HG03378 (cell line): ENCODE measurements around the gene CLC.
"Not testable (repeated sequence)": the region's sequence is repeated elsewhere in the genome, so short reads cannot be mapped to it uniquely, and the experiment has no call there.

Source experiments
- ATAC-seq: cut with Tn5 transposase; IDR thresholded peaks from one replicate; pipeline ENCODE4 v1.9.1; 2021; ENCODE audit warnings: mild to moderate bottlenecking, moderate library complexity; ENCODE audit not compliant: unreplicated experiment

CLC gene

DNA sequence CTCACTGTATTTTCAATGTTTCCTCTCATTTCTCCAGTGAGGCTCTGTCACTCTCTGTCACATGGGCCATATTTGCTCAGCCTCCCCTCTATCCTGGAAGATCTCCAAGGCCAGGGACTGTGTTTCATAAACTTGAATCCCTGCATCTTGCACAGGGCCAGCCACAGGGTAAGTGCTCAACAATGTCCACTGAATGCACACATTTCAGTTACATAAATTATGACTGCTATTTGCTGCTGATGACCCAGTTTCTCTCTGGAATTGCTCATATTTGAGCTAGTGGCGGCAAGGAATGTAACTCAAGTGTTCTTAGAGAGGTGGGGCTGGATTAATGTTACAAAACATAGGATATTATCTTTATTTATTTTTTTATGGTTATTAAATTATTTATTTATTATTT, 6.1 kb downstream of the CLC start:
- ATAC-seq = no peak

DNA sequence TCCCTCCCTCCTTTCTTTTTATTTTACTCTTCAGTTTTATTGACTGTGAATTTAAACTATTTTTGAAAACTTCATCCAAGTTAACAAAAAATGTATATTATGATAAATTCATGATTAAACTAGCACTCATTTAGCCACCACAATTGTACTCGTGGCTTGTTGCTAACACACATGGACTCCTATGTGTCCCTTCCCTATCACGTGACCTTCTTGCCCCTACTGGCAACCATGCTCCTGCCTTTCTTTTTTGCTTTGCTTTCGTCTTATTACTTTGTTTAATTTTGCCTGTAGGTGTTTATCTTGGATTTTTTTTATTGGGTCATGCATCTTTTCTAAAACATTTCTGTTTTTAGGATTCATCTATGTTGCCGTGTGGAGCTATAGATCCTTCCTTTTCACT, 8.2 kb downstream of the CLC start:
- ATAC-seq = no peak

DNA sequence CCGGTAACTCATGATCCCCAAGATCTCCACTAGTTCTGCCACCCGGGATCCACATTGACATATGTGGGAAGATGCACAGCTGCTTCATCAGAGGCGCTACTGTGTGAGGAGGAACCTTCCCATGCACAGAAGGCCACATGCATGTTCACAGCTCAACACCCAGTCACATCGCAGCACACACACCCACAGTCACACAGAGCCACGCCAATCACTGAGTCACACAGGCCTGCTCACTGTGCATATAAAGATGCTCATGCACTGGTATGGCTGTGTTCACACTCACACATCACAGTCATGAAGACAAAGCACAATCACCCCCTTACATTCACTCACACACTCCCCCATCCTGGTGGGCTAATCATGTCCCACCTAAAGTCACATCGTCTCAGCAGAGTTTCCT, 9.8 kb downstream of the CLC start:
- no peak for ATAC-seq

DNA sequence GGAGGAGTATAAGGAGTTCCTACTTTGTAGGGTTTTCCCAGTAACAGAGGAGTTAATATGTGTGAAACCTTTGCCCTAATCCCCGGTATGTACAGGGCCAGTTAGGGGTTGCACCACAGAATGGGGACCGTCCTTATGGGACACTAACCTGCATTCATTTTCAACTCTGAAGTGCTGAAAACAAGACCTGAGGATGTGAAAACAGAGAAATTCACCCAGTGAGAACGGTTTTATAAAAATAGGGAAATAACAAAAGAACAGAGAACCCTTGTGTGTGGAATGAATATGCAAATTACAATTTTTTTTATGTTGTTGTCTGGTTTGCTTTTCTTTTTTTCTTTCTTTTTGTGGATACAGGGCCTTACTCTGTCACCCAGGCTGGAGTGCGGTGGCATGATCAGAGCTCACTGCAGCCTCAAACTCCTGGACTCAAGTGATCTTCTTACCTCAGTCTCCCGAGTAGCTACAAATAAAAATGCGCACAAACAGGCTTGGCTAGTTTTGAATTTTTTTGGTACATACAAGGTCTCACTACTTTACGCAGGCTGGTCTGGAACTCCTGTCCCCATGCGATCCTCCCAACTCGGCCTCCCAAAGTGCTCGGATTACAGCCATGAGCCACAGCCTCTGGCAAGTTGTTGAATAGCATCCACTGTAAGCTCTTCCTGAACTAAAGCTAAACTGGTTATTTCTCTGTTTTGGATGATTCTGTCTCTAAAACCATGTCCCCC, 10.6 kb downstream of the CLC start:
- ATAC-seq = no peak

DNA sequence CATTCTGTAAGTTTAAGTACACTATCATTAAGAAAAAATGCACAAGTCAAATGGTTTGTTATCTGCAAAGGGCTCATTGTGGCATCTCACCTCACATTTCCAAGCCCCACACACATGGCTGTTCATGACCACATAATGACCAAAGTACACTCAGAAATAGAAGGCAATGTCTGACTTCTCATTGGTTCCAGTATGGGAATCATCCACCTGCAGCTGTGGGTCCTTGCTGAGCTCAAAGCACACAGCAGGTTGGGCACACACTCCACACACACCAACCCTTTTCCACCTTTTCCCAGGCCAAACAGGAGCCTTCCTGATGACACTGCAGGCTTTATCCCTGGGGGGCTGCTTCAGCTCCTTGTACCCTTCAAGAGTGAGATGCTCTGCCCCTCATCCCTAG, 11.8 kb downstream of the CLC start:
- no peak for ATAC-seq

DNA sequence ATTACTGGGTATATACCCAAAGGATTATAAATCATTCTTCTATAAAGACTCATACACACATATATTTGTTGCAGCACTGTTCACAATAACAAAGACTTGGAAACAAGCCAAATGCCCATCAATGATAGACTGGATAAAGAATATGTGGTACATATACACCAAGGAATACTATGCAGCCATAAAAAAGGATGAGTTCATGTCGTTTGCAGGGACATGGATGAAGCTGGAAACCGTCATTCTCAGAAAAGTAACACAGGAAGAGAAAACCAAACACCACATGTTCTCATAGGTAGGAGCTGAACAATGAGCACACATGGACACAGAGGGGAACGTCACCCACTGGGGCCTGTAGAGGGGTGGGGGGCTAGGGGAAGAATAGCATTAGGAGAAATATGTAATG, 17.7 kb downstream of the CLC start:
- not testable (repeated sequence) for ATAC-seq

DNA sequence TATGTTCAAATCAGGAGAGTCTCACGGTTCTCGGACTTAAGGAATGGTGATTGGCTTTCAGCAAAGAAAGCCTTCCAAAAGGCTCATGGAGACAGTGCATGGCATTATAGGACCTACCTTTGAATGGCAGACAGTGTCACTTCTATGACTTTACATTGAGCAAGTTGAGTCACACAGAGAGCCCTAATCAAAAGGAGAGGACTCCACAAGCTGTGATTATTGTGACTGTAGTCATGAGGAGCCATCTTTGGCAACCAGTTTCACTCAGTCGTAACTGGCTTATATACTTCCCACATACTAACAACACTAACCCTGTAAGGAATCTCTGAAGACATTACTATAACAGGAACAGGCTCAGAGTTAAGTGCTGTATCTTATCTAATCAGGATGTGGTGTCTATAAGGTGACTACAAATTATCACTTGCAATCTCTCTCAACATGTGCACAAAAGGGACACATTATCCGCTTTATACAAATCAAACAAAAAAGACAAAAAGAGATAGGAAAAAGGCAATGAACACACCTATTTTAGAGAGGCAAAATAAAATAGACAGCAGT, 27.4 kb downstream of the CLC start:
- no peak for ATAC-seq

DNA sequence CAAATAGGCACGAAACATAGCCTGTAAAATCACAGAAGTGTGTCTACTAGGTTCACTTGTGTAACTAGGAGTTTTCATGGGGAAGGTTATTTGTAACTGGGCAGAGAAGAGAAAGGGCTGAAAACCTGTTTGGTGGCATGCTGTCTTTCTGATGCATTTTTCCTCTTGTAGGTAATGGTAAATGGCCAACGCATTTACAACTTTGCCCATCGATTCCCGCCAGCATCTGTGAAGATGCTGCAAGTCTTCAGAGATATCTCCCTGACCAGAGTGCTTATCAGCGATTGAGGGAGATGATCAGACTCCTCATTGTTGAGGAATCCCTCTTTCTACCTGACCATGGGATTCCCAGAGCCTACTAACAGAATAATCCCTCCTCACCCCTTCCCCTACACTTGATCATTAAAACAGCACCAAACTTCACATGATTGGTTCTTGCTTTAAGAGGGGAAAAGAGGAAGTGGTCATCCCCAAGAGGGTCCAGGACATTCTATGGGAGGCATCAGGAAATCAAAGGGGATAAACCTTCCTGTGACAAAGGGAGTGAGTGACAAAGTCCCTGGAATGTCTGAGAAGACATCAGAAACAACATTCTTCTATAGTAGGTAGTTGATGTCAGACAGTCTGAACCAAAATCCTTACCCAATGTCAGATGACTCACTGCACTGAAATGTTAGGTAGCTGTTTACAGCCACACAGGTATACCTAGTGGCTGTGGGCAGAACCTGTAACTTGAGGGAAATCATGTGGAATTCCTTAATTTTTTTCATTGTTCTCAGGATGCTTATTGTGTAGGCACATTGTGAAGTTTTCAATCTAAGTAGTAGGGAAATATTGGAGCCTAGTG, 28.6 kb downstream of the CLC start:
- no peak for ATAC-seq

DNA sequence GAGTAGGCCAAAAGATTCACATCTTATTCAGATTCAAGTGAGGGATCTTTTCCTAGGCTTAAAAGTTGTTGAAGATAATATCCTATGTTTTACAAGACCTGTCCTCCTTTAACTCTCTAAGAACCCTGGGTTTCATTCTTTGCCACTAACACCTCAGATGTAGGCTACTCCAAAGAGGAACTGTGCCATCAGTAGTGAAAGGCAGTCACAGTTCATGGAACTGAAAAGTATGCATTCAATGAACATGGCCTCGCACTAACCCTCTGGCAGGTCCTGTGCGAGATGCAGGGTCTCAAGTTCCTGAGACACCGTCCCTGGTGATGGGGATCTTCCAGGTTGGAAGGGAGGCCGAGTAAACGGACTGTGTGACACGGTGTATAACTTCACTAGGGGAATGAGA, 29.2 kb downstream of the CLC start:
- no peak for ATAC-seq

DNA sequence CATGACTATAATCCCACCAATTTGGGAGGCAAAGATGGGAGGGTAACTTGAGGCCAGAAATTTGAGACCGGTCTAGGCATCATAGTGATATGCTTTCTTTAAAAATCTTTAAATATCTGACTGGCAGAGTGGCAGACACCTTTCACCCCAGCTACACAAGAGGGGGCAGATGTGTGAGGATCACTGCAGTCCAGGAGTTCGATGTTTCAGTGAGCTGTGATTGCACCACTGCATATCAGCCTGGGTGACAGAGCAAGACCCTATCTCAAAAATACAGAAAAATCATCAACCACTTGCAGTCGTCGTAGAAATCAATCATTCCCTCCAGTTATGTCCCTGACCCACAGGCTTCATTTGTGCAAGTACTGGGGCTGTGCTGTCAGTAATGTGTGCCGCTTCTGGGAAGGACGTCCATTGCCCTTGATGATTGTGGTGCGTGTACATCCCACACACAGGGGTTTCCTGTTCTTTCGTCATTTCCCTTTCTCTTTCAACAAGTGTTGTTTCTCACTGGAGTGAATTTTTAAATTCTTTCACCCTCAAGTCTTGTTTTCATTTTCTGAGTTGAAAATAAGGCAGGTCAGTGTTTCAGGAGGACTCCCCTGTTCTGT, 32.1 kb downstream of the CLC start:
- no peak for ATAC-seq

DNA sequence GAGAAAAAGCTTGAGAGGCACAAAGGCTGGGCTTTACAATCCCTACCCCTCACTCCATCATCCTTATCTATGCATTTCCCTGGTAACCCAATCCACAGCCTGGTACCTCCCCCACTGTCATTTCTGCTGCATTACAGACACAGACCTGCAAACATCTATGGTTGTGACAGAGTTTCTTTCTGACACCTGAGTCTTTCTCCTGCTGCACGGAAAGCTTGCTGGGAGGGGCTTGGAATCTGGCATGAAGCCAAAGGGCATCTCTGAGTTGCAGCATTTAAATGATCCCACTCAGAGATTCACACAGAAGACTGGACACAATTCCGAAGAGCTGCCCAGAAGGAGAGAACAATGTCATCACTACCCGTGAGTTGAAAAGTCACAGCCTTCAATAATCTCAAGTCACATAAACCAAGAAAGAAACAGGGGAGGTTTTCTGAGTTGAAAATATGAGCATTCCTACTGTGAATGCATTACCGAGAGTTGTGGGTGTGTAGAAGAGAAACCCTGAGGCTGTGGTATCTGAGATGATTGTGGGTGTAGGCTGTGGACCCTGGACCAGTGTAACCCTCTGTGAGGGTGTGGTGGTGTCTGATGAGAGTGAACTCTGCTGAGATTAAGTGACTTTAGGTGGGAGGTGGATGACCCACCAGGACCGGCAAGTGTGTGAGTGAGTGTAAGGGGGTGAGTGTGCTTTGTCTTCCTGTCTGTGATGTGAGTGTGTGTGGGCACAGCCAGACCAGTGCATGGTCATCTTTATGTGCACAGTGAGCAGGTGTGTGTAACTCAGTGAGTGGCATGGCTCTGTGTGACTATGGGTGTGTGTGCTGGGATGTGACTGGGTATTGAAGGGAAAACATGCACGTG, 33.4 kb downstream of the CLC start, which contains the start of gene LGALS14:
LGALS14 (plus strand) TSS at position 301 of the 864 bp plus-strand sequence; CDS start at position 349, 48 bp downstream.
- ATAC-seq = no peak

DNA sequence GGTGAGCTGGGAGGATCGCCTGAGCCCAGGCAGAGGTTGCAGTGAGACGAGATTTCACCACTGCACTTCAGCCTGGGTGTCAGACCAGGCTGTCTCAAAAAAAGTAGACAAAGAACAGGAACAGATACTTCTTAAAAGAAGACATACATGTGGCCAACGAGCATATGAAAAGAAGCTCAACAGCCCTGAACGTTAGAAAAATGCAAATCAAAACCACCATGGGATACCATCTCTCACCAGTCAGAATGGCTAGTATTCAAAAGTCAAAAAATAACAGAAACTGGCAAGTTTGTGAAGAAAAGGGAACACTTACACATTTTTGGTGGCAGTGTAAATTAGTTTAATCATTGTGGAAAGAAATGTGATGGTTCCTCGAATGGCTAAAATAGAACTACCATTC, 36.5 kb downstream of the CLC start:
- no peak for ATAC-seq

DNA sequence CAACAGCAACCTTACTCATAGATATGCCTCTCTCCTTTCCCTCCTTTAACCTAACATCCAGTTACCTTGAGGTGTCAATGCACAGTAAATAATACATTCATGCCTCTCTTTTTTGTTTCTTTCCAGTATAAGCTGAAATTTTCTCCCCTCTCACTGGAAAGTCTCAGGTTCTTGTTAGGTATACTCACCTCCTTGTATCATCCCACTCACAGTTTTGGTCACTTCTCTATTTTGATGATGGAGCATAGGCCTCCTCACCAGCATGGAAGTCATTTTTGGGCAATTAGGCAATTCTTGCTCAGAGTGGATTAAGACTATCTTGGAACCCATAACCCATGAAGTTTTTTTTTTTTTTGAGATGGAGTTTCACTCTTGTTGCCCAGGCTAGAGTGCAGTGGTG, 39.3 kb downstream of the CLC start:
- no peak for ATAC-seq

DNA sequence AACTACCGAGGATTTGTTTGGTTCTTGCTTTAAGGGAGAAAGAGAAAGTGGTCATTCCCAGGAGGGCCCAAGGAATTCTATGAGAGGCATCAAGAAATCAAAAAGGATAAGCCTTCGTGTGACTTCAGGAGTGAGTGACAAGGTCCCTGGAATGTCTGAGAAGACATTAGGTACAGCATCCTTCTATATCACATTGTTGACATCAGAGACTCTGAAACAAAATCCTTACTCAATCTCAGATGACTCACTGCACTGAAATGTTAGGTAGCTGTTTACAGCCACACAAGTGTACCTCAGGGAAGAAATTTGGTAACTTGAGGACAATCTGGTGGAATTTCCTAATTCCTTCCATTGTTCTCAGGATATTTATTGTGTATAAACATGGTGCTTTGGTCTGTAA, 41.4 kb downstream of the CLC start:
- ATAC-seq = no peak

DNA sequence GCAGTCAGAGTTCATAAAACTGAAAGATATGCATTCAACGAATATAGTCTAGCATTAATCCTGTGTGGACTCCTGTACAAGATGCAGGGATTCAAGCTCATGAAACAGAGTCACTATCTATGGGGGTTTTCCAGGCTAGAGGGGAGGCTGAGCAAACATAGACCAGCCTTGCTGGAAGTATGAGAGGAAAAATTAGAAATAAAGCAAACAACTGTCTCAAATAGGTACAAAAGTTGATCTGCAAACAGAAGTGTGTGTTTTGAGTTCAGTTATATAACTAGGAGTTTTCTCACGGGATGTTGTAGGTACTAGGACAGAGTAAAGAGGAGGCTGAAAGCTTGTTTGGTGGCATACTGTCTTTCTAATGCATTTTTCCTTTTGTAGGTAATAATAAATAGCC, 42.1 kb downstream of the CLC start:
- no peak for ATAC-seq

DNA sequence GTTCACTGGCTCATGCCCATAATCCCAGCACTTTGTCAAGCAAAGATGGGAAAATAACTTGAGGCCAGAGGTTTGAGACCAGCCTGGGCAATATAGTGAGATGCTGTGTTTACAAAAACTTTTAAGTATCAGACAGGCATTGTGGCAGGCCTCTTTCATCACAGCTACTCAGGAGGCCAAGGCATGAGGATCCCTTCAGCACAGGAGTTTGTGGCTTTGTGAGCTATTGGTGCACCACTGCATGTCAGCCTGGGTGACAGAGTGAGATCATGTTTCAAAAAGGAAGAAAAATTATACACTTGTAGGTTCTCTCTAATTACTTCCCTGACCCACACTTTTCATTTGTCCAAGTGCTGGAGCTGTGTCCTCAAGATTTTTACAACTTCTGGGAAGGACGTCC, 45.0 kb downstream of the CLC start:
- ATAC-seq = no peak

DNA sequence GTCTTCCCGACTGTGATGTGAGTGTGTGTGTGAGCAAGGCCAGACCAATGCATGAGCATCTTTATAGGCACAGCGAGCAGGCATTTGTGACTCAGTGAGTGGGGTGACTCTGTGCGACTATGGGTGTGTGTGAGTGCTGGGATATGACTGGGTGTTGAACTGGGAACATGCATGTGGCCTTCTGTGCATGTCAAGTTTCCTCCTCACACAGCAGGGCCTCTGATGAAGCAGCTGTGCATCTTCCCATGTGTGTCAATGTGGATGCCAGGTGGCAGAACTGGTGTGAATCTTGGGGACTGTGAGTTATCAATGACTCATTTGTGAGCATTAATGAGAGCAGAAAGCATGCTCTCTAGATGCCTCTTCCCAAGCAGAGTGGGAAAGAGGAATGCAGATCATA, 45.7 kb downstream of the CLC start:
- no peak for ATAC-seq

DNA sequence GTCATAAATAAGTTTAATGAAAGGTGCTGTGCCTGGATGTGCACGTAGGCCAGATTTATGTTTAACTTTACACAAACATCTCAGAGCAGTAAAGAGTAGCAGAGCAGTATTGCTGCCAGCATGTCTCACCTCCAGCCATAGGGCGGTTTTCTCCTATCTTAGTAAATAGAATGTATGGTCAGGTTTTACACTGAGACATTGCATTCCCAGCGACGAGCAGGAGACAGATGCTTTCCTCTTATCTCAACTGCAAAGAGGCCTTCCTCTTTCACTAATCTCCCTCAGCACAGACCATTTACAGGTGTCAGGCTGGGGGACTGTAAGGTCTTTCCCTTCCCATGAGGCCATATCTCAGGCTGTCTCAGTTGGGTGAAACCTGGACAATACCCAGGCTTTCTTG, 49.2 kb downstream of the CLC start:
- not testable (repeated sequence) for ATAC-seq

DNA sequence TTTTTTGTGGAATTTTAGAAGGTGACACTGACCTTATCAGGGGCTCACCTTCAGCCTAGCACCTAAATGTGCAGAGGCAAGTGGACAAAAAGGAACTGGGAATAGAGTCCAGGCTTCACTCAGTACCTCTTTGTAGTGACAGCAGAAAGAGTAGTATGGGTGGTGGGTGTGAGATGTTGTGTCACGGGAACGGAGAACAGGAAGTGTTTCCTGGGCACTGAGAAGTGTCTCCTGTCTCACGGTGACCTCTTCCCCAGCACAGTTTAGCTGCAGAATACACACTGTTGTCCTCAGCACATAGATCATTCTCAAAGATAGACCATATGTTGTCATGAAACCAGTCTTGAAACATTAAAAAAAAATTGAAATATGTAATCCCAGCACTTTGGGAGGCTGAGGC, 51.1 kb downstream of the CLC start:
- ATAC-seq = no peak

DNA sequence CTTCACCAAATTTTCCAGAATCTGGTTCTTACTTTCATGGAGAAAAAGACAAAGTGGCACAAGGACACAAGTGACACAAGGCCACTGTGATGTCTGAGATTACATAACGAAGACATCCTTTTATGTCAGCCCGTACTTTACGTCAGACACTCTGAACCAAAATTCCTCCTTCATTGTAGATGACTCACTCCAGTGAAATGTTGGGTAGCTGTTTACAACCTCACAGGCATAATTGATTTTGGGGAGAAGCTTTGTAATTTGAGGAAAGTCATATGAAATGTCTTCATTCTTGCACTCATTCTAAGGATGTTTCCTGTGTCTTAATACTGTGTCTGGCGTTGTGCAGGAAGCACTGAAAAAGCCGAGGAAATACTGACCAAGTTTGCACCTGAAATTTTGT, 53.6 kb downstream of the CLC start:
- no peak for ATAC-seq

DNA sequence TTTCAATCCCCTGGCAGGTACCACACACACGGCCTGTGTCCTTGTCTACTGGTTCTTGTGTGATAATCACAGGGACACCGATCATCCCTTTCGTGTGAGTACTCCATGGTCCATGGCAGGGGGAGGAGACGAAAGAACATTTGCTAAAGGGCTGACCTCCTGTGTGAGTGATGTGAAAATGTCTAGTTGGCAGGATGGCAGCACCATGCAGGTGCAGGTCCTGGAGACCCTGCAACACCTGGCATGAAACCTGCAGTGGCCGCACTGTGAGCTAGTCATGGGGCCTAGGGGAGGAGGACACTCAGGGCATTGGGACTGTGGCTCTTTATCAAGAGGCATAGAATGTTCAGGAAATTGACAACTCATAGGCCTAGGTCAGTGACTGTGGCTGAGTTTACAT, 56.4 kb downstream of the CLC start:
- ATAC-seq = no peak
